ENCODE measurements around the gene KLHL24.
"Not testable (repeated sequence)": the region's sequence is repeated elsewhere in the genome, so short reads cannot be mapped to it uniquely, and the experiment has no call there.

The KLHL24 gene

DNA sequence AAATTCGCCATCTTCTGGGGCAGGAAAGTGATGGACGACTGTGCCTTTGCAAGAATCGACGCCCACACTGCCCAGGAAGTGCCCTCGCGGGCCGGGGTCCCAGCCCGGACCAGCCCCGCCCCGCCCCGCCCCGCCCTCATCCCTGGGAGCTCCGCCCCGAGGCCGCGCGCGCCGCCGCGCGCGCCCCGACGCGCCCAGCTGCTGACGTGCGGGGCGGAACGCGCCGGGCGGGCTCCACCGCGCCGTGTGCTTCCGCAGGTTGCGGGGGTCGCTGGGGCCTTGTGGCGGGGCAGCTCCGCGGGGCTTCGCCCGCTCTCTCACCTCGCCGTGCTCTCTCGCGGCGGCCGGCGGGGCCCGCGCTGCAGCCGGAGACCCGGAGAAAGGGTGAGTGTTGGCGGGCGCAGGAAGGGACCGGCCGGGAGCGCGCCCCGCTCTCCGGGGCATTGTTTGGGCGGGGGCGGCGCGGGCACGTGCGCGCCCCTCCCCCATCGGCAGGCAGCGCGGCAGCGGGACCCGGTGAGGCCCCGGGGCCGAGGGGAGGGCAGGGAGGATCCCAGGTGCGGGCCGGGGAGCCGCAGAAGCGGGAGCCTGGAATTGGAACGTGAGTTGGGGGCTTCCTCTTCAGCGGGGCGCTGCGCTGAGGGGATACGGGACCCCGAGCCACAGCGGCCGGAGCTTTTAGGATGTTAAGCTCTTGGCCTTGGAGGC, 62.3 kb downstream of the KLHL24 start, which contains the start of gene YEATS2:
TSS of gene YEATS2 (plus strand) at position 188 of the 708 bp plus-strand sequence. CDS start 17,366 bp downstream, outside the sequence.
- peak; percentile 21 to 55 for DNase-seq

DNA sequence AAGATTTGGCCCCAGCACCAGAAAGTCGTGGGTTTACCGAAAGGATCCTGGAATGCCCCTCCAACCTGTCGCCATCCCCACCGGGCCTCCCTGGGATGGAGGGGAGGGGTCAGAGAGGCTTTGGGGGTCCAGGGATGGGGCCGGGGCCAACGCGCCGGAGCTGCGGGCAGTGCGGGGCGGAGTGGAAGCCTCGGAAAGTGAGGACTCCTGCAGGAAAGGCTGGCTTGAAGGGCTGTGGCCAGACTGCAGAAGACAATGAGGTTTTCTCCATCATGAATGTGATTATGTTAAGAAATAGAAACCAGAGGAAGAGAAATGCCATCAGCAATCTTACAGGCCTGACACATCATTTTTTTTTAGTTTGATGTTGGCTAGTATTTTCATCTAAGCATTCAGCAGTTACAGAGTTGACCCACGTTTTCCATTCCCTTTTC, 62.9 kb downstream of the KLHL24 start:
- DNase-seq = peak in 1 of 2 experiments; percentile 34

DNA sequence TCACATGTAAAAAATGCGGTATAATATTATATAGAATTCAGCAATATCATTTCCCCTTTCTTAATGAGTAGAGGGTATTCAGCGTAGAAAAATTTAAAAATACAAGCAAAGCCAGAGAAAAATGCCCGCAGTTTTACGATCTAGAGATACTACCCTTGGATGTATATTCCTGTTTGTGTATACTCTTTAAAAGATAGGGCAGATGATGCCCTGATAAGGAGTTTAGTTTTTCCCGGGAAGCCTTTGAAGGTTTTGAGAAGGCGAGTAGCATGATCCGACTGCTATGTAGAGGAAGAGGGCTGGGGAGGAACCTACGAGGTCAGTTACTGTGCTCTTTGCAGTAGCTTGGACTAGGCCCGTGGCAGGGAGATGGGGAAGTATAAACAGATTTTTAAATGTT, 63.3 kb downstream of the KLHL24 start:
- DNase-seq = no peak

DNA sequence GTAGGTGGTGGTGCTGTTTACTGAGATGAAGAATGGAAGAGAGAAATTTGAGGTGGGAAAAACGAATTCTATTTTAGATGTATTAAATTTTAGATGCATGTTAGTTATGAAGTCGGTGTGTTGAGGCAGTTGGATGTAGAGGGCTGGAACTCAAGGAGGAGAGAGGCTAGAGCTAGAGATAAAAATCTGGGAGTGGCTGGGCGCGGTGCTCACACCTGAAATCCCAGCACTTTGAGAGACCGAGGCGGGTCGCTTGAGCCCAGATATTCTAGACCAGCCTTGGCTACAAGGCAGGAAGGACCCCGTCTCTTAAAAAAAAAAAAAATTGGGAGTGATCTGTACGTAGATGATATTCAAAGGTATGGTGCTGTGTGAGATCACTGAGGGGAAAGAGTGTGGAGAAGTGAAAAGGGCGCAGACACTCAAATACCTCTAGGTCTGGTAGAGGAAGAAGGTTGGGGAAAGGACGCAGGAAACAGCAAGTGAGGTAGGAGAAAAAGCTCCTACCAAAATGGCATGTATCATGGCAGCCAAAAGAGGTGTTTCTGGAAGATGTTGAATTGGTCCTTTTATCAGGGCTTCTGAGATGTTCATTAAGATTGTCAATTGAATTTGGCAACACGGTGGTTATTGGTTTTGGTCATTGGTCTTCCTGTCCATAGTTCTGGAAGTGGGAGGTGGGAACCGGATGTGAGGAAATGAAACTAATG, 64.0 kb downstream of the KLHL24 start:
- DNase-seq = no peak

DNA sequence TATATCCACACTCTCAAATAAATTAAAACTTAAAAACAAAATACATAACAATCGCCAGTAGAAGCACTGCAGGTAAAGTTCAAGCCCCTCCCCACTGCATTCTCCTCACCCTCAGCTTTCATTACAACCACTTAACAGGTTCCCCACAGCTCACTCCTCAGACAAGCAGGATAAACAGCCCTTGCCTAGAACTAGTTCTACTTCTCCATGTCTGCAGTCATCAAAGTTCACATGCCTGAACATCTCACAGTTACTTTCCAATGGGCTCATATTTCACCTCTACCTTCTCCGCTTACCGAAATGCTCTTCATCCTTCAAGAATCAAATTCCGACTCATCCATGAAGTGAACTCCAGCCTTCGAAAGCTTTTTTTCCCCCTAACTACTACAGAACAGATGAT, 66.3 kb downstream of the KLHL24 start:
- no peak for DNase-seq

DNA sequence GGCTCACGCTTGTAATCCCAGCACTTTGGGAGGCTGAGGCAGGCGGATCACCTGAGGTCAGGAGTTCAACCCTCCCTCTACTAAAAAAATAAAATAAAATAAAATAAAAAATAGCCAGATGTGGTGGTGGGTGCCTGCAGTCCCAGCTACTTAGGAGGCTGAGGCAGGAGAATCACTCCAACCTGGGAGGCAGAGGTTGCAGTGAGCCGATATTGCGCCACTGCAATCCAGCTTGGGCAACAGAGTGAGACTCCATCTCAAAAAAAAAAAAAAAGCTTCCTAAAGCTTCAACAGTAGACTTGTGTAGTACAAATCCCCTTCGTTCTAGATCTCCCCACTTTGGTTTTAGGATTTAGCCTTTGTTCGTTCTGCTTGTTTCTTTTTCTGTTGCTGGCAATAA, 68.5 kb downstream of the KLHL24 start:
- DNase-seq = not testable (repeated sequence)

DNA sequence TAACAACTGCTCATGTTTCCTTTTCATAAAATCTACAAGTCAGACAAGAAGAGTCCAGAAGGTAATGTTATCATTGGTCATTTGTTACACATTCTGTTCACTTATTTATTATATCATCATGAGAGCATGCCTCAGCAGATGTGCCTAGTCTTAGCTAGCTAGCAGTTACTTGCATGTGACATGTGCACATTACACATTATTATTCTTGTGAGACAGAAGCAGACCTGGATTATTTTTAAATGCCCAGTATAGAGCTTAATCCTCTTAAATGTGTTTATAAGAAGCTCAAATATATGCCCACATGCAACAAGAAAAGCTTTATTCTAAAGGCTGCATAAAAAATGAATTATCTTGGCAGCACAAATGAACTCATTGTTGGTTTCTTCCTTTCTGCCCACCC, 74.8 kb downstream of the KLHL24 start:
- DNase-seq = no peak

DNA sequence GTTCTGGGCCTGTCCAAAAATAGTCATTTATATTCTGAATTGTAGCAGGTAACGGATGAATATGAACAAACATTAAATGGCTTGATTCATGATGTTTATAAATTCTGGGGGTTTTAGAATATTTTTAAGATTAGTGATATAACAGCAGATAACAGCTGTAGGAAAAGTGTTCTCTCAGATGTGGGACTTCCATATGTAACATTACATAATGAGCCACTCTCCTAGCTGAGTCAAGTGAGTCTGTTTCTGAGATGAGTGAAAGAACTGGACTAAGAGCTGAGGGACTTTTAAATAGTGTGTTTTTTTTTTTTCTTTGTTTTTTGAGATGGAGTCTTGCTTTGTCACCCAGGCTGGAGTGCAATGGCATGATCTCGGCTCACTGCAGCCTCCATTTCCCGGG, 76.1 kb downstream of the KLHL24 start:
- DNase-seq = no peak

DNA sequence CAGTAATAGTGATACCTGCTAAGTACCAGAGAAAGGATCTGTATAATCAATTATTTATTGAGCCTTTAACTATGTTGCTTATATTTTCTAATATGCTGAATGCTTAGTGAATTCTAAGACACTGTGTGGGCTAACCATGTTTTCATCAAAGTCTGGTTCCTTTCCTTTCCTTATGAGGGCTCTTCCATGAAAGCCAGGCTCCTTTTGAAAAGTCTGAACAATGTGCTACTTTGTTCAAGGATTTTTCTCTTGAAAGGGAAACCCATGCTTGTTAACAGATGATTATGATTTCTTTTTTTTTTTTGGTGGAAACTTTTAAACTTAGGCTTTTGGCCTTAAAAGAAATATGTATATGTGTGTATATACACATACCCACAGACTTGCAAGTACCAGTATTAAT, 79.2 kb downstream of the KLHL24 start:
- no peak for DNase-seq

DNA sequence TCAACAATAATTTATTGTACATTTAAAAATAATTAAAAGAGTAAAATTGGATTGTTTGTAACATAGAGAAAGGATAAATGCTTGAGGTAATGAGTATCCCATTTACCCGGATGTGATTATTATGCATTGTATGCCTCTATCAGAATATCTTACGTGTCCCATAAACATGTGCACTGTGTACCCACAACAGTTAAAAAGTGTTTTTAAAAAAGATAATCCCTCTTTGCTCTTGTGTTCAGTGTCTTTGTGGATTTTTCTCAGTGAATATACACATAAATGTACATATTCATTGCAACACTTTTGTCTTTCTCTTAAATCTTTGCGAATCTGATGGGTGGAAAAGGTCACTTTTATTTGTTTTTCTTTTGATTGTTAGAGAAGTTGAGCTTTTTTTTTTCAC, 82.6 kb downstream of the KLHL24 start:
- DNase-seq = no peak

DNA sequence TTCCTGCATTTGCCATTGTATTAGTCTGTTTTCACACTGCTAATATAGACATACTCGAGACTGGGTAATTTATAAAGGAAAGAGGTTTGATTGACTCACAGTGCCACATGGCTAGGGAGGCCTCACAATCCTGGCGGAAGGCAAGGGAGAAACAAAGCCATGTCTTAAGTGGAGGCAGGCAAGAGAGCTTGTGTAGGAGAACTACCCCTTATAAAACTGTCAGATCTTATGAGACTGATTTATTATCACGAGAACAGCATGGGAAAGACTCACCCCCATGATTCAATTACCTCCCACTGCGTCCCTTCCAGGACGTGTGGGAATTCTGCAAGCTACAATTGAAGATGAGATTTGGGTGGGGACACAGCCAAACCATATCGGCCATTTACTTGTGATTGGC, 90.0 kb downstream of the KLHL24 start:
- no peak for DNase-seq

DNA sequence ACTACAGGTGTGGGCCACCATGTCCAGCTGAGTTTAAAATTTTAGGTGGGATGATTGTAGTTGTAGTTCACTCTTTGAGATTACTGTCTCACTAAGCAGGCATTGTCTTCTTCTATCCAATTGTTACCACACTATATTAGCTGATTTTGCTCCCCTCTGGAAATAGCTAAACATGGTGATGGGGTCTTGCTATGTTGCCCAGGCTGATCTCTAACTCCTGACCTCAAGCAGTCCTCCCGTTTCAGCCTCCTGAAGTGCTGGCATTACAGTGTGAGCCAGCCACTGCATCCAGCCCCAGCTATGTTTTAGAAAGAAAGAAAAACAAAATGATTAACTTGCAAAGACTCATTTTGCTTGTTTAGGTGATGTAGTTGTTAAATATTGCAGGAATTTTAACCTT, 92.8 kb downstream of the KLHL24 start:
- no peak for DNase-seq

DNA sequence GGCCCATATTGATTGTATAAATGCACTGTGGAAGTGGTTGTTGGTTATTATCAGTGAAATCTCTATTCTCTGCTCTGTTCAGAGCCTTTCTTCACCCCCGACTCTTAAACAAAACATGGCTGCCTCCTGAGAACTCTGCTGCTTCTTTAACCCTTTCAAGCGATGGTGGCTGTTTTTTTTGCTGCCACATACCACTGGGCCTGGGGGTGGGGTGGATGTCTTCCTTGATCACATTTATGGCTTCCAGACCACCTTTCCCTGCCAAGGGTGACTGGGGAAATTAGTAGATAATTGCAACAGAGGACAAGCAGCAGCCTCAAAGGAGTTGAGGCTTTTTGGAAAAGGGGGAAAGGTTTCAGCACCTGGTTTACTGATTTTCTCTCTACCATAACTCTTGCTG, 94.9 kb downstream of the KLHL24 start:
- no peak for DNase-seq

DNA sequence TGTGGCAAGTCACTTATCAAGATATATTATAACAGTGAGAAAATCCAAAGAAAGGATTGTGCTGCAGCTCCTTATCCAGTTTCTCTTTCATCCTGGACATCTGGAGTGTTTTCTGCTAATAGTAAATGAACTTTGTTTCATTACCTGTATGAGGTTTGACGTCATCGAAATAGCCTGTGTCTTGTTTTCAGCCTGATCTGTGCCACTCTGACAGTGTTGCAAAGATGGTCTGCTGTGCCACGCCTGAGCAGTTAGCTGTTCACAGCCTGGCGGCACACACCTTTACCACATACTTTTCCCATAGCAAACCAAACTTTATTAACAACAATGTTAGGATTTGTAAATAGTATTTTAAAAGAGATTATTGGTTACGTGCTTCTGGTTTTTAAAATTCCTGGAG, 96.2 kb downstream of the KLHL24 start:
- DNase-seq = no peak

DNA sequence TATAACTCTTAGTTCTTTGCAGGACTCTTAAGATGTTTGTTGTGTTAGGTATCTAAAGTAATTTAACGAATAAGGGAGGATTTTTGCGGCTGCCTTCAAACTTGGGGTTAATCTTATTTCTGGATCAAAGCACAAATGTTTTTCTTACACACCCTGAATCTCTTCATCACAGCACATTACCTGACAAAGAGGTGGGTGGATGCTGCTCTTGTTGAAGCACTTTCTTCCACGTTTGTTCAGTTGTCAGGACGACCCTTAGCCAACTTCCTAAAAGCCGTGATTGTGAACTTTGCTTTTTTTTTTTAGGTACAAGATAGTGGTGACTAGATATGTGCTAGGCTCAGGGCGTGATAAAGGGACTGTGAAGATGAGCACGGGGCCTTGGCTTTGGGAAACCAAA, 98.1 kb downstream of the KLHL24 start:
- no peak for DNase-seq
